ENCODE results near the gene TOM1.
"Not testable (repeated sequence)": the region's sequence is repeated elsewhere in the genome, so short reads cannot be mapped to it uniquely, and the experiment has no call there.

Gene TOM1

DNA sequence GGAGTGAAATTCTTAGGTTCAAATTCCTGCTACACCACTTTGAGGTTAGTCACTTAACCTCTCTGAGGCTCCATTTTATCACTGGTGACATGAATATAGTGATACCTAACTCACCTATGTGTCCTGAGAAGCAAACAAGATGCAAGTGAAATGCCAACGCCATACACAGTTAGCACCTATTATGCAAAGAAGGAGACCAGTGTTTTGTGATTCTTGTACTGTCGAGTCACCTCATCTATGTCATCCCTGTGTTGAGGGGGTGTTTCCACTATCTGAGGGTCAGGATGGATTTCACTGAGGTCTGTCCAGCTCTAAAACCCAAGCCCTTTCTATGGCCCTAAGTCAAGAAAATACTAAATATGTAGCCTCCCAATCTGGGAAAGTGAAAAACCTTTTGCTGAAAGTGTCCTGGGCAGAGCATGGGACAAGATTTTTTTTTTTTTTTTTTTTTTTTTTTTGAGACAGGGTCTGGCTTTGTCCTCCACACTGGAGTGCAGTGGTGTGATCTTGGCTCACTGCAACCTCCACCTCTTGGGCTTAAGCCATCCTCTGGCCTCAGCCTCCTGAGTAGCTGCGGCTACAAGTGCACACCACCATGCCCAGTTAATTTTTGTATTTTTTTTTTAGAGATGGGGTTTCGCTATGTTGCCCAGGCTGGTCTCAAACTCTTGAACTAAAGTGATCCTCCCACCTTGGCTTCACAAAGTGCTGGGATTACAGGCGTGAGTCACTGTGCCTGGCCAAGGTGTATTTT lies 95.3 kb downstream of the TOM1 start:
- no peak for DNase-seq (ENCODE audit: low read depth, low spot score)

DNA sequence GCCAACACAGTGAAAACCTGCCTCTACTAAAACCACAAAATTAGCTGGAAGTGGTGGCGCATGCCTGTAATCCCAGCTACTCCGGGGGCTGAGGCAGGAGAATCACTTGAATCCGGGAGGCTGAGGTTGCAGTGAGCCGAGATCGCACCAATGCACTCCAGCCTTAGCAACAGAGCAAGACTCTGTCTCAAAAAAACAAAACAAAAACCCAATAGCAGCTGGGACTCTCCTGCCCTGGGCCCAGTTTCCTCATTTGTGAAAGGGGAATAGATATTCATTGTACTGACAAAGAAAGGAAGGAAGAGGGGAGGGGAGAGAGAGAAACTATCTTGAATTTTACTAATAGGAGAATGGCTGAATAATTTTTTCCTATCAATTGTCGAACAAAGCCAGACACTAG lies 96.9 kb downstream of the TOM1 start:
- DNase-seq (ENCODE audit: low read depth, low spot score), result not testable (repeated sequence)

- no peak for DNase-seq (ENCODE audit: low read depth, low spot score)
Observed at GRCh38 chr22:35397095-35397904, 97.6 kb downstream of the TOM1 start.
